NCI-H2107 treated with DMSO at 0.1 percent for 48 hours (cell line): ENCODE results near the gene RAB40B.
A peak's percentile ranks its signal among the peaks of the same experiment; 100 is the strongest.

Experiments
- DNase-seq: peaks from one replicate; lab custom pipeline; 2025; ENCODE audit not compliant: unreplicated experiment; lab: John Stamatoyannopoulos, UW

The RAB40B gene

GRCh38 chr17:82716203-82717010, 17.9 kb upstream of the RAB40B start, which contains the start of gene FN3KRP:
Gene FN3KRP, plus strand, starts transcription at chr17:82716706. Its CDS starts 50 bp downstream, at chr17:82716756.
- DNase-seq, result peak; percentile 86

GRCh38 chr17:82713071-82713723, 14.7 kb upstream of the RAB40B start:
- DNase-seq, result no peak

- DNase-seq, result no peak
Observed at GRCh38 chr17:82710499-82711232, 12.2 kb upstream of the RAB40B start.

- DNase-seq, result no peak
Observed at GRCh38 chr17:82709676-82710498, 11.4 kb upstream of the RAB40B start.

GRCh38 chr17:82709024-82709675, 10.7 kb upstream of the RAB40B start:
- no peak for DNase-seq

GRCh38 chr17:82705756-82706155, 7.3 kb upstream of the RAB40B start:
- no peak for DNase-seq

GRCh38 chr17:82704886-82705285, 6.4 kb upstream of the RAB40B start:
- no peak for DNase-seq

- no peak for DNase-seq
Observed at GRCh38 chr17:82703935-82704865, 5.7 kb upstream of the RAB40B start.

GRCh38 chr17:82703036-82703745, 4.7 kb upstream of the RAB40B start:
- no peak for DNase-seq

GRCh38 chr17:82702231-82702927, 3.9 kb upstream of the RAB40B start:
- DNase-seq, result no peak

GRCh38 chr17:82699551-82699950, 1.1 kb upstream of the RAB40B start:
- DNase-seq, result no peak

- DNase-seq, result no peak
Observed at GRCh38 chr17:82698974-82699442, 510 bp upstream of the RAB40B start.

- no peak for DNase-seq
Observed at GRCh38 chr17:82697808-82698064, 762 bp downstream of the RAB40B start.

- DNase-seq, result no peak
Observed at GRCh38 chr17:82696916-82697807, 1.3 kb downstream of the RAB40B start.

- no peak for DNase-seq
Observed at GRCh38 chr17:82696259-82696658, 2.2 kb downstream of the RAB40B start.

- DNase-seq, result no peak
Observed at GRCh38 chr17:82694647-82695046, 3.9 kb downstream of the RAB40B start.

- DNase-seq, result no peak
Observed at GRCh38 chr17:82693168-82693867, 5.2 kb downstream of the RAB40B start.
